ENCODE measurements around the gene LYPD1.
"Not testable (repeated sequence)": the region's sequence is repeated elsewhere in the genome, so short reads cannot be mapped to it uniquely, and the experiment has no call there.

Gene LYPD1, protein sequence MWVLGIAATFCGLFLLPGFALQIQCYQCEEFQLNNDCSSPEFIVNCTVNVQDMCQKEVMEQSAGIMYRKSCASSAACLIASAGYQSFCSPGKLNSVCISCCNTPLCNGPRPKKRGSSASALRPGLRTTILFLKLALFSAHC

DNA sequence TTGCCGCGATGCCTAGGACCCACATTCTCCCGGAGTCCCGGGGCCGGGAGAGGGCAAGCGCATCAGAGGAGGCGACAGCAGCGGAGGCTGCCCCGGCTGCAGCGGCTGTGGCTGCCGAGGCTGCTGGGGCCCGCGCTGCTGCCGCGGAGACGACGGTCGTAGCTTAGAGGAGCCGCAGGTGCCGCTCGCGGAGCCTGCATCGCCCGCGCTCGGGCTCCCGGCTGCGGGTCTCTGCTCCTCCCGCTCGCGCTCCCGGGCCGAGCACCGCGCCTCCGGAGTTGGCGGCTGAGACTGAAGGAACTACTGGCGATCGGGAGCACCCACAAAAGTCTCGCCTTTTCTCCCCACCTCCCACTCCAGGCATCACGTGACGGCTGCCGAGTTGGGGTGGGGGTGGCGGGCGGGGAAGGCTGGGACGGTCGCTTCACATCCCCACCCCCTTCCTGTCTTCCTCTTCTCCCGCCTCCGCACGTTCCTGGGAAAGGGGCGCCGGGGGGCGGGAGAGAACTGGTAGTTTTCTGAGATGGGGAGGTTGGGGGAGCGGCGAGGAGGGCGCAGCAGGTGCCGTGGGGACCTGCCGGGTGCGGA lies at the start of gene LYPD1:
Gene LYPD1 (minus strand): TSS at position 298 of the 588 bp plus-strand sequence. CDS start 273 bp downstream, at position 25.
- no peak for DNase-seq (ENCODE audit: low spot score)
- TF ChIP-seq, protein P1, sequence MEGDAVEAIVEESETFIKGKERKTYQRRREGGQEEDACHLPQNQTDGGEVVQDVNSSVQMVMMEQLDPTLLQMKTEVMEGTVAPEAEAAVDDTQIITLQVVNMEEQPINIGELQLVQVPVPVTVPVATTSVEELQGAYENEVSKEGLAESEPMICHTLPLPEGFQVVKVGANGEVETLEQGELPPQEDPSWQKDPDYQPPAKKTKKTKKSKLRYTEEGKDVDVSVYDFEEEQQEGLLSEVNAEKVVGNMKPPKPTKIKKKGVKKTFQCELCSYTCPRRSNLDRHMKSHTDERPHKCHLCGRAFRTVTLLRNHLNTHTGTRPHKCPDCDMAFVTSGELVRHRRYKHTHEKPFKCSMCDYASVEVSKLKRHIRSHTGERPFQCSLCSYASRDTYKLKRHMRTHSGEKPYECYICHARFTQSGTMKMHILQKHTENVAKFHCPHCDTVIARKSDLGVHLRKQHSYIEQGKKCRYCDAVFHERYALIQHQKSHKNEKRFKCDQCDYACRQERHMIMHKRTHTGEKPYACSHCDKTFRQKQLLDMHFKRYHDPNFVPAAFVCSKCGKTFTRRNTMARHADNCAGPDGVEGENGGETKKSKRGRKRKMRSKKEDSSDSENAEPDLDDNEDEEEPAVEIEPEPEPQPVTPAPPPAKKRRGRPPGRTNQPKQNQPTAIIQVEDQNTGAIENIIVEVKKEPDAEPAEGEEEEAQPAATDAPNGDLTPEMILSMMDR (IDR thresholded peaks at IDR 0.05; ENCODE audit: extremely low read depth, missing control alignments): no peak

DNA sequence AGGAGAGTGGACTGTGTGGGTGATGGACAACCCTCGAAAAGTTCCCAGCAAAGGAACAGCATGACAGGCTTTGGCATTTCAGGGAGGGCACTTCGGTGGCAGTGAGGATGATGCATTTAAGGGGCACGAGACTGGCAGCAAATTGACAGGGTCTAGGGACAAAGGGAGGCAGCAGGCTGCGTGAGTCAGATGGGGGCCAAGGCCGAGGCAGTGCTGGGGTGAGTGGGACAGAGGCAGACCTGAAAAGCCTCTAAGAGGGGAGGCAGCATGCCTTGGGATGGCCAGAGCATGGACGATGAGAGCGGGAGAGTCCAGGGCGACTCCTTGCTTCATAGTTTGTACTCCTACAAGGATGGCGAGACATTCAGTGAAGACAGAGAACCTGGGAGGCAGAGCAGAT lies 49.5 kb upstream of the LYPD1 start:
- DNase-seq (ENCODE audit: low spot score): no peak
- TF ChIP-seq, protein P1 (IDR thresholded peaks at IDR 0.05; ENCODE audit: extremely low read depth, missing control alignments): no peak

DNA sequence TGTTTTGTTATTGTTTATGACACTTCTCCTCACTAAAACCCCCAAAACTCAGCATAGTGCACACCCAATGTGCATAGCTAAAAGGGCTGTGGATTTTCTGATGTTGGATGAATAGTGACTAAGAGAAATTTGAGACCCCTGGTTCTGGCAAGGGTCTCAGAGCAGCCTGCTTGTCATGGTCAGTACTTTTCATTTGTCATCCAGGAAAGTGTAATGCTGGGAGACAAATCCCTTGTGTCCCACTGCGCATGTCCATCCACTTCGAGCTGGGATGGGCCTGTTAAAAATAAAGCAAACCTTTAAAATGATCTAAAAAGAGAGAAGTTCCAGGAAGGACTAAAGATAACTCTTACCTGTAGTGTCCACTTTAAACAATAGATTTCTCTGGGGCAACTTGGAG lies 46.9 kb upstream of the LYPD1 start:
- TF ChIP-seq, protein P1 (IDR thresholded peaks at IDR 0.05; ENCODE audit: extremely low read depth, missing control alignments): no peak
- DNase-seq (ENCODE audit: low spot score): no peak

DNA sequence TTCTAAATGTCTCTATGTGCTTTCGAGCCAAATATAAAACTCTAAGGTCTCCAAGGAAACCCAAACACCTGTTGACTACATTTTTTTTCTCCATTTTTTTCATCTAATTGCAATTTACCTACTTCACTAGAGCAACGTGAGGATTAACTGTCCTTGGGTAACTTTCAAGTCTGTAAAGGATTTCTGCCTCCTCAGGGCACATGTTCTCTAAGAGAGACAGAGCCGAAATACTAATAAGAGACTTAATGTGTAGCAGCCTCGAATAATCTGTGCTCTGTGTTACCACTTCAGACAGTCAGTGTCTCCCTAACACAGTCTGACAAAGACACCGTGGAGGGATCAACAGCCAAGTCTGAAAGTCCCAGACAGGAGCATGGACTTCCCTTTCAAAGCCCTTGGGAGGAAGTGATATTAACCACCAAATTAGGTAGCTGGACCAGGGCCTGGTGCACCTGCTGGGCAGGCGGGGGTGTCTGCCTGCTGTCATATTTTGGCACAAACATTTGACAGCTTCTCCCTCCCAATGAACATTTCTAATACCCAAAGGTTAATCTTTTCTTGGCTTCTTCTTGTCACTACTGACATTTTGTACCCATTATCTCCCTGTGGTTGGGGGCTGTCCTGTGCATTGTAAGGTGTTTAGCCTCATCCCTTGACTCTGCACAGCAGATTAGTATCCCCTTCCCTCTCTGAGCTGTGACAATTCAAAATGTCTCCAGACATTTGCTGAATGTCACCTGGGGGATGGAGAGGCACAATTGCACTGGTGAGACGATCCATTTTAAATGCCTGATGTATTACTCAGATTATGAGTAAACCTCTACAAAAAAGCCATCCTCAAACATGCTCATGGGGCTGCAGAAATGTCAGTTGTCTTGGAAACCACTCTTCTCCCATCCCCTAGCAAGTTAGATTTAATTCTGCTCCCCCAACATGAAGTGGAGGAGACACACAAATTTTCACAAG lies 45.7 kb upstream of the LYPD1 start:
- DNase-seq (ENCODE audit: low spot score): peak; percentile 3
- TF ChIP-seq, protein P1 (IDR thresholded peaks at IDR 0.05; ENCODE audit: extremely low read depth, missing control alignments): no peak

DNA sequence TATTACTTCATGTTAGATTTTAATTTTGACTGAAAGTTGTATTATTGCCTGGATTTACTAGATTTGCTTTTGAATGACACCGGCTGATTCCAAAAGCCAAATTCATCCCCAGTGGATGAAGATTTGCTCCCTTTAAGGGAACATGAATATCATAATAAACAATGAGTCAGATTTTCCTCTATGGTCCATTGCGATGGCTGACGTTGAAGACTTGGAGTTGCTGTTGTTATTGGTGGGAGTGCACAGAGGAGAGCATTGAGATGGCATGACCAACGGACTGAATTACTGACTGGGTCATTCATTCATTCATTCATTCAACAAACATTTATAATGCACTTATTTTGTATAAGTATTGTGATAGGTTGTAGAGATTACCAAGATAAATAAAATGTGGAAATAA lies 33.4 kb upstream of the LYPD1 start:
- TF ChIP-seq, protein P1 (IDR thresholded peaks at IDR 0.05; ENCODE audit: extremely low read depth, missing control alignments): no peak

DNA sequence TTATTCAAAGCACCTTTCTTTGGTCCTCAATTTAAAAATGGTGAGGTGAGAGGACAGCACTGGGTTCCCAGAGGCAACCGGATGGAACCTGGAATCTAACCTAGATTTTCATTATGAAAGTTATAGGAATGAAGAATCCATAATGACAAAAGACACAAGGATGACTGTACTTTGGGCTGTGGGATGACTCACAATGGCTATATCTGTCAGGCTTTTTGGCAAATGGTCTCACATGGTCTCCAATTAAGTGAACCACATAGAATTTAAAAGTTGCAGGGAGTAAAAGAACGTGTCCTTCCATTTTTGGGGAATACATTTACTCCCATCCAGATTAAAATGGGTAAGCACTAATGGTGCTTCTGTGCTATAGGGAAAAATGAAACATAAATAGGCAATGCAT lies 31.8 kb upstream of the LYPD1 start:
- no peak for DNase-seq (ENCODE audit: low spot score)

More for the DNA sequence above, 33.4 kb upstream of the LYPD1 start:
- no peak for DNase-seq (ENCODE audit: low spot score)

DNA sequence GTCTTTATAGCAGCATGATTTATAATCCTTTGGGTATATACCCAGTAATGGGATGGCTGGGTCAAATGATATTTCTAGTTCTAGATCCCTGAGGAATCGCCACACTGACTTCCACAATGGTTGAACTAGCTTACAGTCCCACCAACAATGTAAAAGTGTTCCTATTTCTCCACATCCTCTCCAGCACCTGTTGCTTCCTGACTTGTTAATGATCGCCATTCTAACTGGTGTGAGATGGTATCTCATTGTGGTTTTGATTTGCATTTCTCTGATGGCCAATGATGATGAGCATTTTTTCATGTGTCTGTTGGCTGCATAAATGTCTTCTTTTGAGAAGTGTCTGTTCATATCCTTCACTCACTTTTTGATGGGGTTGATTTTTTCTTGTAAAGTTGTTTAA lies 29.8 kb upstream of the LYPD1 start:
- not testable (repeated sequence) for DNase-seq (ENCODE audit: low spot score)

More for the DNA sequence above, 31.8 kb upstream of the LYPD1 start:
- TF ChIP-seq, protein P1 (IDR thresholded peaks at IDR 0.05; ENCODE audit: extremely low read depth, missing control alignments): no peak

DNA sequence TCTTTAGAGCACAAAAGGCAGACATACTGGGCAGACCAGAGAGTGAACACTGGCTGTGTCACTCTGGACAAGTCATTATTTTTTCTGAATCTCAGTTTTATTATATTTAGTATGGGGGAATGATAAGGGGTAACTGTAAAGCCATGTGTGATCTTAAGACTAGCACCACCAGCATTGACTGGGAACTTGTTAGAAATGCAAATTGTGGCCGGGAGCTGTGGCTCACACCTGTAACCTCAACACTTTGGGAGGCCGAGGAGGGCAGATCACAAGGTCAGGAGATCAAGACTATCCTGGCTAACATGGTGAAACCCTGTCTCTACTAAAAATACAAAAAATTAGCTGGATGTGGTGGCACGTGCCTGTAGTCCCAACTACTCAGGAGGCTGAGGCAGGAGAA lies 28.3 kb upstream of the LYPD1 start:
- DNase-seq (ENCODE audit: low spot score): not testable (repeated sequence)

Data from GM20000 (cell line).